NCI-H146 treated with DMSO at 0.1 percent for 48 hours (cell line): Measurements from ENCODE around the gene MYBPC1.
"Not testable (repeated sequence)": the region's sequence is repeated elsewhere in the genome, so short reads cannot be mapped to it uniquely, and the experiment has no call there.

Source experiments
- DNase-seq: peaks from one replicate; lab custom pipeline; 2025; ENCODE audit not compliant: unreplicated experiment; lab: John Stamatoyannopoulos, UW

Gene MYBPC1

GRCh38 chr12:101720118-101720517 is 125.3 kb downstream of the MYBPC1 start:
- DNase-seq, result no peak

- no peak for DNase-seq
Observed at GRCh38 chr12:101722392-101722791, 127.6 kb downstream of the MYBPC1 start.

- DNase-seq, result no peak
Observed at GRCh38 chr12:101727098-101727497, 132.3 kb downstream of the MYBPC1 start.

GRCh38 chr12:101729842-101730241 is 135.1 kb downstream of the MYBPC1 start:
- DNase-seq, result no peak

GRCh38 chr12:101732318-101732717 is 137.5 kb downstream of the MYBPC1 start:
- no peak for DNase-seq

- no peak for DNase-seq
Observed at GRCh38 chr12:101733166-101733565, 138.4 kb downstream of the MYBPC1 start.

- not testable (repeated sequence) for DNase-seq
Observed at GRCh38 chr12:101734482-101734881, 139.7 kb downstream of the MYBPC1 start.
